Endothelial cell of umbilical vein (primary cell): ENCODE data around the gene OSBPL8. TPM values are rescaled to one million over a fixed set of nuclear protein-coding genes. Genes with fewer than 3 reads are reported as not detected.

Experiments
- BruUV-seq: library from RNA; stranded (reverse); fragments of 400-500 nt; replicated peaks from 2 replicates; lab custom pipeline; 2021; lab: Mats Ljungman, UMichigan
- CTCF ChIA-PET: fragments of 300-600, 350-600 bp; sonication (Branson Sonifier 250); formaldehyde crosslinking; loops from one replicate; lab custom pipeline; 2021; ENCODE audit warnings: antibody characterized with exemption, inconsistent platforms; lab: Charles Lee
- POLR2A ChIA-PET: fragments of 300-600, 350-600 bp; sonication (Branson Sonifier 250); formaldehyde crosslinking; loops from one replicate; lab custom pipeline; 2021; ENCODE audit warnings: antibody characterized with exemption, inconsistent platforms; lab: Charles Lee
- DNase-seq: peaks from one replicate; pipeline ENCODE4 v3.0.0-alpha.2; 2011; ENCODE audit warnings: low read depth, low spot score
- FAIRE-seq: peaks from 2 replicates; lab custom pipeline; 2011; peaks lifted over from hg19 to GRCh38; lab: Jason Lieb, UNC
- H2AFZ ChIP-seq: 2 replicates; pipeline ENCODE4 v1.6.0; 2012; ENCODE audit warnings: low read depth, low read length, control low read depth, inconsistent platforms
- H3K27ac ChIP-seq: 2 replicates; pipeline ENCODE4 v1.5.1; 2011; ENCODE audit warnings: low read depth, mild to moderate bottlenecking, control low read depth, low read length, moderate library complexity; ENCODE audit not compliant: insufficient read depth
- H3K27me3 ChIP-seq, 2 experiments: 2 replicates each; pipeline versions ENCODE4 v1.6.0 to v1.6.1; 2011; ENCODE audit warnings: low read length in 2 of 2, mixed read lengths in 1 of 2; ENCODE audit not compliant: control insufficient read depth in 2 of 2, insufficient read depth in 2 of 2
- H3K36me3 ChIP-seq, 2 experiments: 2 replicates in 1 of 2; 3 replicates in 1 of 2; pipeline ENCODE4 v1.5.1; 2011; ENCODE audit warnings: low read length in 2 of 2, mild to moderate bottlenecking in 1 of 2, moderate library complexity in 1 of 2; ENCODE audit not compliant: control insufficient read depth in 2 of 2, insufficient read depth in 2 of 2; ENCODE audit errors: extremely low read depth in 1 of 2
- H3K4me1 ChIP-seq: 3 replicates; pipeline ENCODE4 v1.5.1; 2011; ENCODE audit warnings: mild to moderate bottlenecking, low read length; ENCODE audit not compliant: control insufficient read depth, insufficient read depth; ENCODE audit errors: extremely low read depth
- H3K4me2 ChIP-seq: 2 replicates; pipeline ENCODE4 v1.6.1; 2011; ENCODE audit warnings: low read length, control low read depth, mixed read lengths; ENCODE audit not compliant: insufficient read depth
- H3K4me3 ChIP-seq, 3 experiments: fragments of 200-600 bp in 1 of 3; sonication (generic), shearing (Covaris generic) in 1 of 3; replicated peaks in 1 of 3; 2 replicates each; pipeline ENCODE4 v1.5.1; 2011 to 2016; ENCODE audit warnings: control low read depth in 3 of 3, low read length in 3 of 3, mild to moderate bottlenecking in 2 of 3, inconsistent platforms in 1 of 3, low read depth in 1 of 3, moderate library complexity in 1 of 3; ENCODE audit not compliant: insufficient read depth in 1 of 3
- H3K79me2 ChIP-seq: 2 replicates; pipeline ENCODE4 v1.6.0; 2012; ENCODE audit warnings: low read length, inconsistent platforms; ENCODE audit not compliant: control insufficient read depth, insufficient read depth
- H3K9ac ChIP-seq: replicated peaks from 2 replicates; pipeline ENCODE3; 2011; ENCODE audit warnings: low read length, control low read depth; ENCODE audit not compliant: insufficient read depth; ENCODE audit errors: extremely low read depth
- H3K9me1 ChIP-seq: replicated peaks from 3 replicates; pipeline ENCODE4 v1.6.0; 2011; ENCODE audit warnings: mild to moderate bottlenecking, low read length; ENCODE audit not compliant: control insufficient read depth, insufficient read depth; ENCODE audit errors: extremely low read depth
- H3K9me3 ChIP-seq: replicated peaks from 2 replicates; pipeline ENCODE4 v1.5.1; 2012; ENCODE audit warnings: low read length, inconsistent platforms; ENCODE audit not compliant: control insufficient read depth, insufficient read depth
- H4K20me1 ChIP-seq: replicated peaks from 2 replicates; pipeline ENCODE3; 2011; ENCODE audit warnings: mild to moderate bottlenecking, low read length; ENCODE audit not compliant: control insufficient read depth, insufficient read depth; ENCODE audit errors: extremely low read depth
- EZH2 ChIP-seq: IDR thresholded peaks from 2 replicates; pipeline ENCODE4 v1.6.1; 2012; ENCODE audit warnings: borderline replicate concordance, low read depth, mild to moderate bottlenecking, moderate library complexity, low read length, inconsistent platforms; ENCODE audit not compliant: severe bottlenecking
- FOS ChIP-seq: IDR thresholded peaks from 2 replicates; pipeline ENCODE4 v1.6.1; 2011; ENCODE audit warnings: mild to moderate bottlenecking, low read length, moderate library complexity, borderline replicate concordance; ENCODE audit not compliant: insufficient read depth
- GATA2 ChIP-seq: IDR thresholded peaks from 2 replicates; pipeline ENCODE4 v1.7.0; 2011; ENCODE audit warnings: low read depth, mild to moderate bottlenecking, moderate library complexity, mixed read lengths, low read length; ENCODE audit not compliant: insufficient read length, insufficient read depth
- JUN ChIP-seq: IDR thresholded peaks from 2 replicates; pipeline ENCODE4 v1.6.1; 2011; ENCODE audit warnings: borderline replicate concordance, low read depth; ENCODE audit not compliant: insufficient read length, insufficient read depth
- MYC ChIP-seq: IDR thresholded peaks from one replicate; pipeline ENCODE4 v1.6.1; 2011; ENCODE audit warnings: mild to moderate bottlenecking, low read depth, low read length
- POLR2A ChIP-seq: IDR thresholded peaks from 2 replicates; pipeline ENCODE4 v1.6.1; 2012; ENCODE audit warnings: low read depth, mild to moderate bottlenecking, control low read depth, low read length
- POLR2AphosphoS5 ChIP-seq: IDR thresholded peaks from 2 replicates; pipeline ENCODE4 v1.6.1; 2012; ENCODE audit warnings: low read depth, mild to moderate bottlenecking, control low read depth, low read length, moderate library complexity; ENCODE audit not compliant: insufficient read depth
- dilution Hi-C: fragments of 300-500 bp; cut with MboI; formaldehyde crosslinking; loops from one replicate; pipeline ENCODE4 v1.15.0; 2019; ENCODE audit warnings: low sequenced_read_pairs; ENCODE audit not compliant: extremely low pct_ligation_motif_present
- intact Hi-C: fragments of 100-400 bp; cut with micrococcal nuclease; formaldehyde crosslinking; loops from one replicate; pipeline ENCODE4 v1.10.0; 2022
- polyA plus RNA-seq, 4 experiments: library from polyadenylated mRNA; depleted of rRNA in 3 of 4; stranded (reverse) in 3 of 4; unstranded in 1 of 4; fragments of >200 nt; gene quantifications; 2 replicates each; pipeline versions ENCODE4 v1.2.1 to v1.2.3, GENCODE V29; 2011 to 2012; ENCODE audit warnings: missing spikeins in 1 of 4
- total RNA-seq: library from RNA; stranded (reverse); gene quantifications from 2 replicates; pipeline ENCODE4 v1.2.3, GENCODE V29; 2021
- TF ChIP-seq, protein P1 (sequence below), 2 donors: IDR thresholded peaks; 1 replicate in 1 of 2; 2 replicates in 1 of 2; pipeline ENCODE4 v1.5.1; 2011; ENCODE audit warnings: low read length in 2 of 2, mild to moderate bottlenecking in 2 of 2, moderate library complexity in 2 of 2, control low read depth in 1 of 2, inconsistent platforms in 1 of 2, low read depth in 1 of 2; ENCODE audit not compliant: insufficient read depth in 1 of 2; ENCODE audit errors: extremely low read depth in 1 of 2
- TF ChIP-seq, protein P2 (sequence below): IDR thresholded peaks from 2 replicates; pipeline ENCODE4 v1.6.1; 2011; ENCODE audit not compliant: insufficient read depth, insufficient read length

The OSBPL8 gene
- total and polyA plus RNA-seq, 2 donors (not counting 3 experiments of a cell fraction or from before 2014, with no cell fraction given) = 10.3 to 47.6 TPM

- Histone ChIP-seq H3K79me2 (peaks cover 25% of the 10 kb centered on the region), H4K20me1 (peaks cover 4% of the 10 kb centered on the region), H3K27ac (no peak overlapping the region), H3K4me3 (no peak overlapping the region), H3K27me3 (no peaks in the 10 kb centered on the region), H3K9me3 (no peaks in the 10 kb centered on the region), H3K4me1 (no peaks in the 10 kb centered on the region), H2AFZ (no peak overlapping the region), H3K4me2 (no peak overlapping the region), H3K9me1 (no peaks in the 10 kb centered on the region), H3K36me3 (no peaks in the 10 kb centered on the region), H3K9ac (no peak overlapping the region)
- POLR2A ChIA-PET = no interaction called here
- dilution Hi-C loops = no loop called here
- BruUV-seq = no TSS peak
- DNase-seq (no peak), FAIRE-seq (no peak)
- no peak for TF ChIP-seq FOS
- no peak for TF ChIP-seq POLR2AphosphoS5
- TF ChIP-seq, protein P1, sequence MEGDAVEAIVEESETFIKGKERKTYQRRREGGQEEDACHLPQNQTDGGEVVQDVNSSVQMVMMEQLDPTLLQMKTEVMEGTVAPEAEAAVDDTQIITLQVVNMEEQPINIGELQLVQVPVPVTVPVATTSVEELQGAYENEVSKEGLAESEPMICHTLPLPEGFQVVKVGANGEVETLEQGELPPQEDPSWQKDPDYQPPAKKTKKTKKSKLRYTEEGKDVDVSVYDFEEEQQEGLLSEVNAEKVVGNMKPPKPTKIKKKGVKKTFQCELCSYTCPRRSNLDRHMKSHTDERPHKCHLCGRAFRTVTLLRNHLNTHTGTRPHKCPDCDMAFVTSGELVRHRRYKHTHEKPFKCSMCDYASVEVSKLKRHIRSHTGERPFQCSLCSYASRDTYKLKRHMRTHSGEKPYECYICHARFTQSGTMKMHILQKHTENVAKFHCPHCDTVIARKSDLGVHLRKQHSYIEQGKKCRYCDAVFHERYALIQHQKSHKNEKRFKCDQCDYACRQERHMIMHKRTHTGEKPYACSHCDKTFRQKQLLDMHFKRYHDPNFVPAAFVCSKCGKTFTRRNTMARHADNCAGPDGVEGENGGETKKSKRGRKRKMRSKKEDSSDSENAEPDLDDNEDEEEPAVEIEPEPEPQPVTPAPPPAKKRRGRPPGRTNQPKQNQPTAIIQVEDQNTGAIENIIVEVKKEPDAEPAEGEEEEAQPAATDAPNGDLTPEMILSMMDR (IDR thresholded peaks at IDR 0.05; ENCODE audit: extremely low read depth in 1 of 2, insufficient read depth in 1 of 2, low read depth in 1 of 2, low read length in 2 of 2) = no peak
- TF ChIP-seq POLR2A = no peak
- TF ChIP-seq, protein P2, sequence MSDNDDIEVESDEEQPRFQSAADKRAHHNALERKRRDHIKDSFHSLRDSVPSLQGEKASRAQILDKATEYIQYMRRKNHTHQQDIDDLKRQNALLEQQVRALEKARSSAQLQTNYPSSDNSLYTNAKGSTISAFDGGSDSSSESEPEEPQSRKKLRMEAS = no peak
- TF ChIP-seq JUN = no peak
- TF ChIP-seq GATA2 = no peak
- no peak for TF ChIP-seq MYC
- no peak for TF ChIP-seq EZH2
- CTCF ChIA-PET = no interaction called here
- intact Hi-C loops = no loop called here
Observed at GRCh38 chr12:76542908-76543307, 16.7 kb downstream of the OSBPL8 start.
